HL-60 (cell line): Measurements from ENCODE around the gene PITPNM3.

Source experiments
- POLR2AphosphoS5 ChIP-seq: IDR thresholded peaks from 2 replicates; pipeline ENCODE4 v1.6.1; 2012; ENCODE audit warnings: low read depth
- SPI1 ChIP-seq: IDR thresholded peaks from 2 replicates; pipeline ENCODE4 v1.6.1; 2012; ENCODE audit warnings: low read depth, mild to moderate bottlenecking, borderline replicate concordance
- TF ChIP-seq, protein P1 (sequence below): IDR thresholded peaks from one replicate; pipeline ENCODE4 v1.5.1; 2011; ENCODE audit warnings: low read length, control low read depth, inconsistent platforms; ENCODE audit not compliant: insufficient read depth

DNA sequence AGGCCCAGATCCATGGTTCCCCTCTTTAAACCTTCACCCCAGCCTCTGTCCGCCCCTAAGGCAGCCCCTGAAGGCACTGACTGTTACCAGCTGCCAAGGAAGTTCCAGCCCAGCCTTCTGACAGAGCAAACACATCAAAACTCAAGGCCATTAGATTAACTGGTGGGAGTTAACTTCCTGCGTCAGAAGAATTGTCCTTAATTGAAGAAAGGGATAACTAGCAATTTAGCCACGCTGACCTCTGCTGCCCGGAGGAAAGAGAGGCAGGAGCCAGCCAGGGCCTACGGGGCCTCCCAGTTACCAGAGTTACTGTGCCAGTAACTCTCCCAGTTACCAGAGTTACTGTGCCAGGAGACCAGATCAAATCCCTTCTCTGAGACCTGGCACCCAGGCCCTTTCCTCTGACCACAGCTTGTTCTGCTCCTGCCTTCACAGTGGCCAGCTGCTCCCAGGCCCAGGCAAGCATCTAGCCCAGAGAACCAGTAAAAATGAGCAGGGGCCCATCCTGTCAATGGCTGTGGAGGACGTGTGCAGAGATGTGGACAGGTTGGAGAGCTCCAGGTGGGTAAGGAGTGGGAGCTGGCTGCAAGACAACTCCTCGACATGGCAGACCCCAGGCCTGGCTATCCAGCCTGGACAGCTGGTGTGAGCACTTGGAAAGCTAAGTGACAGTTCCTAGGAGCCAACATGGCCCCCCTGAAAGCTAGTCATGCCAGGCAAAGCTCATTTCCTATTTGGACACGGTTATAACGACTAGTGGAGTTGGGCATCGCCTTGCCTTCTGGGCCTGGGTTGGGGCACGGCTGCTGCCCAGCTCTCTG is 2.8 kb upstream of the PITPNM3 start:
- TF ChIP-seq, protein P1, sequence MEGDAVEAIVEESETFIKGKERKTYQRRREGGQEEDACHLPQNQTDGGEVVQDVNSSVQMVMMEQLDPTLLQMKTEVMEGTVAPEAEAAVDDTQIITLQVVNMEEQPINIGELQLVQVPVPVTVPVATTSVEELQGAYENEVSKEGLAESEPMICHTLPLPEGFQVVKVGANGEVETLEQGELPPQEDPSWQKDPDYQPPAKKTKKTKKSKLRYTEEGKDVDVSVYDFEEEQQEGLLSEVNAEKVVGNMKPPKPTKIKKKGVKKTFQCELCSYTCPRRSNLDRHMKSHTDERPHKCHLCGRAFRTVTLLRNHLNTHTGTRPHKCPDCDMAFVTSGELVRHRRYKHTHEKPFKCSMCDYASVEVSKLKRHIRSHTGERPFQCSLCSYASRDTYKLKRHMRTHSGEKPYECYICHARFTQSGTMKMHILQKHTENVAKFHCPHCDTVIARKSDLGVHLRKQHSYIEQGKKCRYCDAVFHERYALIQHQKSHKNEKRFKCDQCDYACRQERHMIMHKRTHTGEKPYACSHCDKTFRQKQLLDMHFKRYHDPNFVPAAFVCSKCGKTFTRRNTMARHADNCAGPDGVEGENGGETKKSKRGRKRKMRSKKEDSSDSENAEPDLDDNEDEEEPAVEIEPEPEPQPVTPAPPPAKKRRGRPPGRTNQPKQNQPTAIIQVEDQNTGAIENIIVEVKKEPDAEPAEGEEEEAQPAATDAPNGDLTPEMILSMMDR = no peak
- TF ChIP-seq SPI1 (no peak), POLR2AphosphoS5 (no peak)
